ENCODE data around the gene BRD1.

BRD1 gene

GRCh38 chr22:49749227-49749626 lies 78.4 kb downstream of the BRD1 start:
- no peak for TF ChIP-seq CTCF (IDR thresholded peaks at IDR 0.05; ENCODE audit: control extremely low read depth, extremely low read depth, low read depth, missing control alignments)
- CTCF ChIA-PET = no interaction called here
- no peak for DNase-seq (ENCODE audit: extremely low spot score)
- POLR2A ChIA-PET = no interaction called here

- ChIA-PET CTCF (no interaction called here), POLR2A (no interaction called here)
- TF ChIP-seq CTCF (IDR thresholded peaks at IDR 0.05; ENCODE audit: control extremely low read depth, extremely low read depth, low read depth, missing control alignments) = no peak
- DNase-seq (ENCODE audit: extremely low spot score) = no peak
These were observed 79.2 kb downstream of the BRD1 start for GRCh38 chr22:49748514-49748913.

- CTCF ChIA-PET = no interaction called here
- POLR2A ChIA-PET = no interaction called here
- TF ChIP-seq CTCF (IDR thresholded peaks at IDR 0.05; ENCODE audit: control extremely low read depth, extremely low read depth, low read depth, missing control alignments) = no peak
- no peak for DNase-seq (ENCODE audit: extremely low spot score)
These were observed 80.0 kb downstream of the BRD1 start for GRCh38 chr22:49747716-49748115.

GRCh38 chr22:49747130-49747529 lies 80.5 kb downstream of the BRD1 start:
- CTCF ChIA-PET = no interaction called here
- no peak for DNase-seq (ENCODE audit: extremely low spot score)
- POLR2A ChIA-PET = no interaction called here
- TF ChIP-seq CTCF (IDR thresholded peaks at IDR 0.05; ENCODE audit: control extremely low read depth, extremely low read depth, low read depth, missing control alignments) = no peak

- no peak for DNase-seq (ENCODE audit: extremely low spot score)
- no peak for TF ChIP-seq CTCF (IDR thresholded peaks at IDR 0.05; ENCODE audit: control extremely low read depth, extremely low read depth, low read depth, missing control alignments)
- CTCF ChIA-PET = no interaction called here
- POLR2A ChIA-PET = no interaction called here
These were observed 81.6 kb downstream of the BRD1 start for GRCh38 chr22:49746065-49746464.

GRCh38 chr22:49740242-49740641 lies 87.4 kb downstream of the BRD1 start:
- no peak for DNase-seq (ENCODE audit: extremely low spot score)
- TF ChIP-seq CTCF (IDR thresholded peaks at IDR 0.05; ENCODE audit: control extremely low read depth, extremely low read depth, low read depth, missing control alignments) = no peak
- CTCF ChIA-PET = no interaction called here
- POLR2A ChIA-PET = no interaction called here

GRCh38 chr22:49739138-49739537 lies 88.5 kb downstream of the BRD1 start:
- no peak for DNase-seq (ENCODE audit: extremely low spot score)
- no peak for TF ChIP-seq CTCF (IDR thresholded peaks at IDR 0.05; ENCODE audit: control extremely low read depth, extremely low read depth, low read depth, missing control alignments)
- POLR2A ChIA-PET = no interaction called here
- CTCF ChIA-PET = interaction anchor here (1.0 kb wide), 1 partner anchor 13 kb away, joined by 3 read pairs; no protein-coding TSS in a partner anchor

All from GM10248 (cell line).